A549 (cell line): ENCODE results near the gene SNCB.

Source experiments
- EP300 ChIP-seq, 2 experiments: fragments of >200 bp; sonication (Bioruptor Twin); formaldehyde crosslinking; IDR thresholded peaks; 2 replicates in 1 of 2; 3 replicates in 1 of 2; pipeline ENCODE4 v1.6.1; 2016 to 2017
- KDM1A ChIP-seq: fragments of 200-600 bp; sonication (generic); IDR thresholded peaks from 2 replicates; pipeline ENCODE4 v1.6.1; 2016; ENCODE audit warnings: low read depth, mild to moderate bottlenecking
- KDM5A ChIP-seq: fragments of 200-600 bp; sonication (generic); IDR thresholded peaks from 2 replicates; pipeline ENCODE4 v1.6.1; 2016; ENCODE audit warnings: antibody characterized with exemption, mild to moderate bottlenecking
- MAZ ChIP-seq: fragments of 150-350 bp; IDR thresholded peaks from 2 replicates; pipeline ENCODE4 v1.6.1; 2014; ENCODE audit warnings: antibody characterized with exemption, low read depth, low read length, borderline replicate concordance
- NFE2L2 ChIP-seq: fragments of 150-350 bp; conservative IDR thresholded peaks from 2 replicates; pipeline ENCODE4 v1.6.1; 2014; ENCODE audit warnings: low read length
- POLR2A ChIP-seq: IDR thresholded peaks from 2 replicates; pipeline ENCODE4 v1.6.1; 2012; ENCODE audit warnings: mild to moderate bottlenecking, low read length
- RCOR1 ChIP-seq: fragments of 150-350 bp; IDR thresholded peaks from 2 replicates; pipeline ENCODE4 v1.6.1; 2014; ENCODE audit warnings: antibody characterized with exemption, low read length, low read depth
- ZSCAN20 ChIP-seq: fragments of 250-450 bp; sonication (Bioruptor Pico); IDR thresholded peaks from 2 replicates; pipeline ENCODE4 v1.8.0; 2022; ENCODE audit warnings: mild to moderate bottlenecking, moderate library complexity
- TF ChIP-seq, protein P1 (sequence below): fragments of >200 bp; sonication (Bioruptor Twin); formaldehyde crosslinking; IDR thresholded peaks from 3 replicates; pipeline ENCODE4 v1.5.1; 2016
- TF ChIP-seq, protein P2 (sequence below): fragments of 450-650 bp; IDR thresholded peaks from 2 replicates; pipeline ENCODE4 v1.6.1; 2014; ENCODE audit warnings: antibody characterized with exemption

DNA sequence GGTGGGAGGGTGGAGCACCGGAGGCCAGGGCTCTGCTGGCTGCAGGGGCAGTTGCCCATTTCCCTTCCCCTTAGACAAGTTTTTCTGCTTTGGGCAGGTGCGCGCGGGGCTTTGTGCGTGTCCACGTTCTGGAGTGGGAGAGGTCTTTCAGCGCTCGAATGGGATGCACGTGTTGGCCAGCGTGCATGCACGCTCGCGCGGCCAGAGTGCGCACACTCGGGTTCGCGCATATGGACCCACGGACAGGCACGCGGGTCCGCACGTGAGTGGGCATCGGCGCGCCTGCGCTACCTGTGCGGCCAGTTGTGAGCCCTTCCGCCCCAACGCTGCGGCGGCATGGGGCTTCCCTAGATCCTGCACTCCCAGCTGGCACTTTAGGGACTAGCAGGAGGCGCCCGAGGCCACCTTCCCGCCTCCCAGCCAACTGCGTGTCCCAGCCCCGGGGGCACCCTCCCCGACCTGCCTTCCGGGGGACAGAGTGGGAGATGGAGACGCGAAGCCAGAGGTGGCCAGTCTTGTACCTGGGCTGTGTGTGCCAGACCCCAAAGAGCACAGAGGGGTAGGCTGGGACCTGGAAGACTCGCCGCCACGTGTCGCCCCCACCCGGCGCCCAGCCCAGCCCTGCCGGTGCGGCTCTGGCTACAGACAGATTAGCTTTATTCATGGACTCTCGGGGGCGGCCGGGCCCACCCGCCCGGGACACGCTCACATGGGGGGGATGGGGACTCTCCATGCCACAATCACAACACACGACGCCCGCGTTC, 10.6 kb downstream of the SNCB start:
- TF ChIP-seq, protein P1, sequence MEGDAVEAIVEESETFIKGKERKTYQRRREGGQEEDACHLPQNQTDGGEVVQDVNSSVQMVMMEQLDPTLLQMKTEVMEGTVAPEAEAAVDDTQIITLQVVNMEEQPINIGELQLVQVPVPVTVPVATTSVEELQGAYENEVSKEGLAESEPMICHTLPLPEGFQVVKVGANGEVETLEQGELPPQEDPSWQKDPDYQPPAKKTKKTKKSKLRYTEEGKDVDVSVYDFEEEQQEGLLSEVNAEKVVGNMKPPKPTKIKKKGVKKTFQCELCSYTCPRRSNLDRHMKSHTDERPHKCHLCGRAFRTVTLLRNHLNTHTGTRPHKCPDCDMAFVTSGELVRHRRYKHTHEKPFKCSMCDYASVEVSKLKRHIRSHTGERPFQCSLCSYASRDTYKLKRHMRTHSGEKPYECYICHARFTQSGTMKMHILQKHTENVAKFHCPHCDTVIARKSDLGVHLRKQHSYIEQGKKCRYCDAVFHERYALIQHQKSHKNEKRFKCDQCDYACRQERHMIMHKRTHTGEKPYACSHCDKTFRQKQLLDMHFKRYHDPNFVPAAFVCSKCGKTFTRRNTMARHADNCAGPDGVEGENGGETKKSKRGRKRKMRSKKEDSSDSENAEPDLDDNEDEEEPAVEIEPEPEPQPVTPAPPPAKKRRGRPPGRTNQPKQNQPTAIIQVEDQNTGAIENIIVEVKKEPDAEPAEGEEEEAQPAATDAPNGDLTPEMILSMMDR, result no peak; the same call in 2 of the 3 replicates
- TF ChIP-seq KDM1A (no peak), RCOR1 (no peak), ZSCAN20 (CRISPR knock-in tag) (no peak), NFE2L2 (no peak), EP300 (IDR thresholded peaks at IDR 0.05) (no peak), POLR2A (no peak), MAZ (no peak), KDM5A (no peak)
- TF ChIP-seq, protein P2, sequence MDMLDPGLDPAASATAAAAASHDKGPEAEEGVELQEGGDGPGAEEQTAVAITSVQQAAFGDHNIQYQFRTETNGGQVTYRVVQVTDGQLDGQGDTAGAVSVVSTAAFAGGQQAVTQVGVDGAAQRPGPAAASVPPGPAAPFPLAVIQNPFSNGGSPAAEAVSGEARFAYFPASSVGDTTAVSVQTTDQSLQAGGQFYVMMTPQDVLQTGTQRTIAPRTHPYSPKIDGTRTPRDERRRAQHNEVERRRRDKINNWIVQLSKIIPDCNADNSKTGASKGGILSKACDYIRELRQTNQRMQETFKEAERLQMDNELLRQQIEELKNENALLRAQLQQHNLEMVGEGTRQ, result no peak
